Parathyroid adenoma (tissue), 2 donors: ENCODE measurements around the gene LSMEM2.
A peak's percentile ranks its signal among the peaks of the same experiment; 100 is the strongest.
"Not testable (repeated sequence)": the region's sequence is repeated elsewhere in the genome, so short reads cannot be mapped to it uniquely, and the experiment has no call there.

Experiments used
- H2AFZ ChIP-seq: fragments of 300-600 bp; sonication (generic); one replicate; pipeline ENCODE4 v1.7.0; 2017; ENCODE audit warnings: antibody characterized with exemption, mild to moderate bottlenecking
- H3K27ac ChIP-seq: fragments of 300-600 bp; sonication (generic); one replicate; pipeline ENCODE4 v1.7.0; 2017
- H3K27me3 ChIP-seq: fragments of 300-600 bp; sonication (generic); one replicate; pipeline ENCODE4 v1.7.0; 2017; ENCODE audit warnings: low read length; ENCODE audit not compliant: control insufficient read depth, insufficient read depth
- H3K36me3 ChIP-seq: fragments of 300-600 bp; sonication (generic); one replicate; pipeline ENCODE4 v1.7.0; 2017; ENCODE audit warnings: low read length; ENCODE audit not compliant: control insufficient read depth, insufficient read depth
- H3K4me1 ChIP-seq: fragments of 300-600 bp; sonication (generic); one replicate; pipeline ENCODE4 v1.7.0; 2017; ENCODE audit warnings: control low read depth
- H3K4me2 ChIP-seq: fragments of 300-600 bp; sonication (generic); one replicate; pipeline ENCODE4 v1.7.0; 2017; ENCODE audit warnings: low read length
- H3K4me3 ChIP-seq: fragments of 300-600 bp; sonication (generic); one replicate; pipeline ENCODE4 v1.7.0; 2017; ENCODE audit warnings: low read depth, low read length
- H3K79me2 ChIP-seq: fragments of 300-600 bp; sonication (generic); one replicate; pipeline ENCODE4 v1.7.0; 2017; ENCODE audit warnings: control low read depth
- H3K9ac ChIP-seq: fragments of 300-600 bp; sonication (generic); one replicate; pipeline ENCODE4 v1.7.0; 2017; ENCODE audit warnings: mild to moderate bottlenecking
- H3K9me3 ChIP-seq: fragments of 300-600 bp; sonication (generic); one replicate; pipeline ENCODE4 v1.7.0; 2017; ENCODE audit warnings: low read length; ENCODE audit not compliant: control insufficient read depth
- TF ChIP-seq, protein P1 (sequence below): fragments of 300-600 bp; sonication (generic); IDR thresholded peaks from one replicate; pipeline ENCODE4 v1.7.0; 2017; ENCODE audit warnings: antibody characterized with exemption, mild to moderate bottlenecking
- donor health status: primary hyperparathyroidism.

LSMEM2 gene

DNA sequence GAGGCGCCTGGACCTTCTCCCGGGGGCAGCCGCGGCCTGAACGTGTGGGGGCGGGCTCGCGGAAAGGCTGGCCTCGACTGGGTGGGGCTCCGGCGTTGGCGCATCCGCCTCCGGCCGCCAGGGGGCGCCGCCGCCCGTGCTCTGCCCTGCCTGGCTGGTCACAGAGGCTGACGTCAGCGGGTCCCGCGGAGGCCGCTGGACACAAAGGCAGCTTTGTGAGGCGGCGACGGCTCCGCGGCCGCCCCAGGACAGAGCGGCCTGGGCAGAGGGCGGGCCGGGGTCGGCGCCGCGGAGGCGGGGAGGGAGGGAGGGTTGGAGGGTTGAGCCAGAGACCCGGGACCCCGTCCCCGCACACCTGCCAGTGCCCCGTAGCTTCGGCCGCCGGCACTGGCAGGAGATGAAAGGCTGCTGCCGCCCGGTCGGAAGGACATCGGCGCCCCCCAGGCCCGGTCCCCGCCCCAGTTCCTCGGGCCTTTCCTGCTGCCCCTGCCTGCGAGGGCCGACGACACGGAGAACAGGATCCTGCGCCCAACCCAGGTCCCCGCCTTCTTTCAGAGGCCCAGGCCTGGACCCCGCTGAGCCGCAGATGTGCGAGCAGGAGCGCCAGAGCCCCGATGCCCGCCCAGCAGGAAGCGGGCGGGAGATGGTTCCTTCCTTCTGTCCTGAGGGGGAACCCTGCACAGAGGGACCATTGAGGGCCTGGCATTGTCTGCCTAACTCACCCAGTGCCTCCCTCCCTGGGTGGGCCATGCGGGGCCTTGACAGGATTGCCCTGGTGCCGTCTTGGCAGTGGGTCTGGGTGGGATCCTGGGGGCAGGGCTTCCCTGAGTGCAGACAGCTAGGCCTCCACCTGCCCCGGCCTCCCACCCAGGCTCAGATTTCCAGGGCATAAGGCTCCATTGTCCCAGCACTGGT lies 18.6 kb upstream of the LSMEM2 start:
- peak overlapping the region; percentile 61 for H2AFZ ChIP-seq
- peak overlapping the region; percentile 25 for H3K4me3 ChIP-seq
- H3K4me2 ChIP-seq: peak overlapping the region; percentile 45
- H3K36me3 ChIP-seq: no peaks in the 10 kb centered on the region
- H3K27me3 ChIP-seq: no peaks in the 10 kb centered on the region
- H3K27ac ChIP-seq: peak overlapping the region; percentile 89
- H3K79me2 ChIP-seq: peaks cover 3% of the 10 kb centered on the region
- TF ChIP-seq, protein P1, sequence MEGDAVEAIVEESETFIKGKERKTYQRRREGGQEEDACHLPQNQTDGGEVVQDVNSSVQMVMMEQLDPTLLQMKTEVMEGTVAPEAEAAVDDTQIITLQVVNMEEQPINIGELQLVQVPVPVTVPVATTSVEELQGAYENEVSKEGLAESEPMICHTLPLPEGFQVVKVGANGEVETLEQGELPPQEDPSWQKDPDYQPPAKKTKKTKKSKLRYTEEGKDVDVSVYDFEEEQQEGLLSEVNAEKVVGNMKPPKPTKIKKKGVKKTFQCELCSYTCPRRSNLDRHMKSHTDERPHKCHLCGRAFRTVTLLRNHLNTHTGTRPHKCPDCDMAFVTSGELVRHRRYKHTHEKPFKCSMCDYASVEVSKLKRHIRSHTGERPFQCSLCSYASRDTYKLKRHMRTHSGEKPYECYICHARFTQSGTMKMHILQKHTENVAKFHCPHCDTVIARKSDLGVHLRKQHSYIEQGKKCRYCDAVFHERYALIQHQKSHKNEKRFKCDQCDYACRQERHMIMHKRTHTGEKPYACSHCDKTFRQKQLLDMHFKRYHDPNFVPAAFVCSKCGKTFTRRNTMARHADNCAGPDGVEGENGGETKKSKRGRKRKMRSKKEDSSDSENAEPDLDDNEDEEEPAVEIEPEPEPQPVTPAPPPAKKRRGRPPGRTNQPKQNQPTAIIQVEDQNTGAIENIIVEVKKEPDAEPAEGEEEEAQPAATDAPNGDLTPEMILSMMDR: peak; percentile 99
- H3K4me1 ChIP-seq: peaks cover 31% of the 10 kb centered on the region
- no peaks in the 10 kb centered on the region for H3K9me3 ChIP-seq
- H3K9ac ChIP-seq: peak overlapping the region; percentile 6

DNA sequence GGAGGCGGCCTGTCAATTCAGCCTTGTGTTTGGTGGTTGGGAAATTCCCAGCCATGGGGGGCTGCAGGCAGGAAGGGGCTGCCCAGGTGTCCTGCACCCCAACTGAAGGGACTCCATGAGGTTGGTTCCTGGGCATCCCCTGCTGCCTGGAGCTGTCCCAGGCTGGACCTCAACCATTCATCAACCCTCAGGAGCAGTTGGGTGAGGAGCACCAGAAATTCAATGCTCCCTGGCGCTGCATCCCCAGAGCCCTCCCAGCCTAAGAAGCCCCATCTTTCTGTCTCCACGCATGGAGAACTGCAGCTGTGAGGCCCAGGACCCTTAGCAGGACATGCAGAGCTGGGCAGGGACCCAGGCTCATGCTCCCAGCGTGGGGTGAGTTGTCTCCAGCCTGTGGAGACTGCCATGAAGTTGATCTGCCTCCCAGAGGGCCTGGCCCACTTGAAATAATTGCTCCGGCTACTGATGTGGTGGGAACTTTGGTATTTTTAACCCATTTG lies 17.9 kb upstream of the LSMEM2 start:
- Histone ChIP-seq H3K27me3 (no peaks in the 10 kb centered on the region), H3K4me3 (peak overlapping the region; percentile 25), H3K4me1 (peaks cover 38% of the 10 kb centered on the region), H2AFZ (peak overlapping the region; percentile 61), H3K9me3 (no peaks in the 10 kb centered on the region), H3K27ac (peak overlapping the region; percentile 89), H3K36me3 (no peaks in the 10 kb centered on the region), H3K4me2 (peak overlapping the region; percentile 45), H3K9ac (no peak overlapping the region), H3K79me2 (no peaks in the 10 kb centered on the region)
- TF ChIP-seq, protein P1: no peak

DNA sequence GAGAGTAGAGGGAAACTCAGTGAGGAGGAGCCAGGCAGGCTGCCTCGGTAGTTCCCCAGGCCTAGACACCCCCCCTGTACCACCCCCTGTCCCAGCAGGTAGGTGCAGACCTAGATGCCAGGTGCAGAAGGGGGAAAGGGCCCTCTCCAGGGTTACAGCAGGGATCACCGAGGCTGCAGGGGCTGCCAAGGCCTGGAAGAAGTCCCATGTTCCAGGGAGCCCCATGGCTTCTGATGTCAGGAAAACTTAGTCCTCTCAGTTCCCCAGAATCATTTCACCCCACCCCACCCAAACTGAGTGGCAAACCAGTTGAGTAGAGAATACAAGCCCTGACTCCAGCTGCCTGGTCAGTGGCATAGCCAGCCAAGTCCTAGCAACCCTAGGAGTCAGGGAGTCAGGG lies 17.4 kb upstream of the LSMEM2 start:
- Histone ChIP-seq H3K27me3 (no peaks in the 10 kb centered on the region), H3K9ac (no peak overlapping the region), H3K79me2 (no peaks in the 10 kb centered on the region), H3K4me2 (no peak overlapping the region), H2AFZ (no peak overlapping the region), H3K4me3 (no peak overlapping the region), H3K9me3 (no peaks in the 10 kb centered on the region), H3K36me3 (no peaks in the 10 kb centered on the region), H3K27ac (peak overlapping the region; percentile 89), H3K4me1 (peaks cover 43% of the 10 kb centered on the region)
- TF ChIP-seq, protein P1: no peak

DNA sequence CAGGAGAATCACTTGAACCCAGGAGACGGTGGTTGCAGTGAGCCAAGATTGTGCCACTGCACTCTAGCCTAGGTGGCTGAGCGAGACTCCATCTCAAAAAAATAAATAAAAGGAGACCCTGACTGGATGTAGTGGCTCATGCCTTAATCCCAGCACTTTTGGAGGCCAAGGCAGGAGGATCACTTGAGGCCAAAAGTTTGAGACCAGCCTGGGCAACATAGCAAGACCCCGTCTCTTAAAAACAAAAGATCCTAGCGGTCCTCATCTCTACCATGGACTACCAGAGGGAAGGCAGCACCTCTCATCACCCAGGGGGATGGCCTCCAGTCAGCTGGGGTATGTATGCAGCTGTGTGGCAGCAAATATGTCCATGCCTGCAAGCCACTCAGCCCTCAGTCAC lies 16.7 kb upstream of the LSMEM2 start:
- not testable (repeated sequence) for H3K36me3 ChIP-seq, H3K27ac ChIP-seq, H3K9me3 ChIP-seq, H2AFZ ChIP-seq, H3K79me2 ChIP-seq, H3K4me3 ChIP-seq, H3K27me3 ChIP-seq, H3K4me2 ChIP-seq, H3K9ac ChIP-seq
- H3K4me1 ChIP-seq: peaks cover 49% of the 10 kb centered on the region

DNA sequence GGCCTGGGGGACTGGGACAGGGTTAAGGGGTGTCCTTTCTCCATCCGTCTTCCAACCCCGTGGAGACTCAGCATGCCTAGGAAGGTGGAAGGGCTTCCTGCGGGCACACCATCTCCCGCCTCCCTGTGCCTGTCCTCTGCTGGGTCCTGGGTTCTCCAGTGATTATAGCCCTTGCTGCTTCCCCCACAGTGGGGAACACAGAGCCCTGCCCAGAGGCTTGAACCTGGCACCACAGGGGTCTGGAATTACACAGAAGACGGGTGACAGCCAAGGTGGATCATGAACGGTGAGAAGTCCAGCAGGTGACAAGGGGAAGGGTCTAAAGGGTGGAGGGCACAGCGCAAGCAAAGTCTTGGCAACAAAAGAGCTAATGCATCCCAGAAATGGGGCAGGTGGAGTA lies 16.1 kb upstream of the LSMEM2 start:
- H3K27me3 ChIP-seq: no peaks in the 10 kb centered on the region
- H3K9ac ChIP-seq: no peak overlapping the region
- peak overlapping the region; percentile 15 for H3K27ac ChIP-seq
- no peaks in the 10 kb centered on the region for H3K79me2 ChIP-seq
- H3K4me2 ChIP-seq: no peak overlapping the region
- no peak overlapping the region for H2AFZ ChIP-seq
- peaks cover 55% of the 10 kb centered on the region for H3K4me1 ChIP-seq
- TF ChIP-seq, protein P1: no peak
- H3K36me3 ChIP-seq: no peaks in the 10 kb centered on the region
- no peaks in the 10 kb centered on the region for H3K9me3 ChIP-seq
- no peak overlapping the region for H3K4me3 ChIP-seq
